Measurements from ENCODE around the gene MEIS1.
"Not testable (repeated sequence)": the region's sequence is repeated elsewhere in the genome, so short reads cannot be mapped to it uniquely, and the experiment has no call there.

MEIS1 gene

DNA sequence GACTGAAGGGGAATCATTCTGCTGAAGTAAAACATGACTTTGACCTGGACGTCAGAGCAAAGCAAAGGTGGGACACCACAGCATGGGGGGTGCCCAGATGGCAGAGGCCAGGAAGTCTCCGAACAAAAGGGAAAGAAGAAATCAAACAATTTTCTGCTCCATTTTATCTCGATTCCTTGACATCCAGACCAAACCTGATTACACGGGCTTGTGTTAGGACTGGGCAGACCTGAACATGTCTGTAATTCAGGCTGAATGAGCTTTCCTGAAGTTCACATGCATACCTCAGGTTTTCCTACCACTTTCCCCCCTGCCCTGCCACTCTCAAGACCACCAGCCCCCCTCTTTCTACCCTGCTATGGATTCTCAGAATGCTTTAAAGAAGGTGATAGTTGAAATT, 44.8 kb upstream of the MEIS1 start:
- no peak overlapping the region for H3K9ac ChIP-seq (ENCODE audit: low read depth, low read length, poor library complexity)
- no peak overlapping the region for H2AK5ac ChIP-seq (ENCODE audit: low read depth, low read length)
- no peak overlapping the region for H4K91ac ChIP-seq (ENCODE audit: low read depth, low read length, poor library complexity)
- no peak overlapping the region for H2BK5ac ChIP-seq (ENCODE audit: low read length)
- no peak overlapping the region for H3K4ac ChIP-seq (ENCODE audit: low read length)
- H2AFZ ChIP-seq (ENCODE audit: low read length), result peak overlapping the region; percentile 14
- H4K8ac ChIP-seq (ENCODE audit: low read depth, low read length), result no peak overlapping the region
- no peak overlapping the region for H2BK120ac ChIP-seq (ENCODE audit: low read depth, low read length)
- no peaks in the 10 kb centered on the region for H3K27me3 ChIP-seq (ENCODE audit: control insufficient read depth in 3 of 3, insufficient read depth in 3 of 3, low read depth in 1 of 3, low read length in 3 of 3)
- no peak overlapping the region for H3K23ac ChIP-seq (ENCODE audit: low read depth, low read length, poor library complexity)
- no peak overlapping the region for H3K14ac ChIP-seq (ENCODE audit: low read length)
- DNase-seq (ENCODE audit: low spot score), result no peak
- H3K4me1 ChIP-seq (ENCODE audit: control insufficient read depth in 2 of 2, insufficient read depth in 1 of 2, low read depth in 1 of 2, low read length in 2 of 2), result peaks cover 0 to 2% of the 10 kb centered on the region in 2 donors
- no peak overlapping the region for H2BK12ac ChIP-seq (ENCODE audit: low read length)
- H3K9me3 ChIP-seq (replicated peaks in 1 of 2; ENCODE audit: control insufficient read depth in 2 of 2, insufficient read depth in 1 of 2, low read depth in 1 of 2, low read length in 2 of 2), result no peaks in the 10 kb centered on the region
- H3K27ac ChIP-seq (replicated peaks; ENCODE audit: low read length), result no peak overlapping the region
- H2BK15ac ChIP-seq (ENCODE audit: low read length), result peak overlapping the region; percentile 34
- no peak overlapping the region for H3K4me3 ChIP-seq (ENCODE audit: low read length in 2 of 2)
- no peak overlapping the region for H3K18ac ChIP-seq (ENCODE audit: low read length)
- H3K36me3 ChIP-seq (replicated peaks in 1 of 2; ENCODE audit: control insufficient read depth in 2 of 2, insufficient read depth in 2 of 2, low read length in 2 of 2), result no peaks in the 10 kb centered on the region
- H3K79me1 ChIP-seq (ENCODE audit: low read depth, low read length), result no peaks in the 10 kb centered on the region
- H3K4me2 ChIP-seq (ENCODE audit: insufficient read depth, low read length, poor library complexity, severe bottlenecking), result no peak overlapping the region
- no CpG with 5 or more reads among the region's 4 CpGs for WGBS, 2 donors (ENCODE audit: extremely low coverage in 2 of 2, insufficient read length in 2 of 2, insufficient replicate concordance in 1 of 2)

GRCh38 chr2:66390811-66391210, 44.1 kb upstream of the MEIS1 start:
- no peak overlapping the region for H4K8ac ChIP-seq (ENCODE audit: low read depth, low read length)

GRCh38 chr2:66391240-66391639, 43.7 kb upstream of the MEIS1 start:
- not testable (repeated sequence) for H2BK12ac ChIP-seq (ENCODE audit: low read length); H3K27ac ChIP-seq (replicated peaks; ENCODE audit: low read length)
- no CpG with 5 or more reads among the region's 22 CpGs for WGBS, 2 donors (ENCODE audit: extremely low coverage in 2 of 2, insufficient read length in 2 of 2, insufficient replicate concordance in 1 of 2)

More at GRCh38 chr2:66390811-66391210, 44.1 kb upstream of the MEIS1 start:
- Histone ChIP-seq H3K4me1 (ENCODE audit: control insufficient read depth in 2 of 2, insufficient read depth in 1 of 2, low read depth in 1 of 2, low read length in 2 of 2) (peaks cover 0 to 2% of the 10 kb centered on the region in 2 donors), H2AK5ac (ENCODE audit: low read depth, low read length) (no peak overlapping the region), H3K4ac (ENCODE audit: low read length) (no peak overlapping the region), H3K79me1 (ENCODE audit: low read depth, low read length) (no peaks in the 10 kb centered on the region), H2BK15ac (ENCODE audit: low read length) (no peak overlapping the region), H3K36me3 (replicated peaks in 1 of 2; ENCODE audit: control insufficient read depth in 2 of 2, insufficient read depth in 2 of 2, low read length in 2 of 2) (no peaks in the 10 kb centered on the region), H2AFZ (ENCODE audit: low read length) (no peak overlapping the region), H3K9ac (ENCODE audit: low read depth, low read length, poor library complexity) (no peak overlapping the region), H3K23ac (ENCODE audit: low read depth, low read length, poor library complexity) (no peak overlapping the region), H4K91ac (ENCODE audit: low read depth, low read length, poor library complexity) (no peak overlapping the region), H3K14ac (ENCODE audit: low read length) (no peak overlapping the region), H2BK5ac (ENCODE audit: low read length) (no peak overlapping the region), H3K4me3 (ENCODE audit: low read length in 2 of 2) (no peak overlapping the region), H3K27me3 (ENCODE audit: control insufficient read depth in 3 of 3, insufficient read depth in 3 of 3, low read depth in 1 of 3, low read length in 3 of 3) (no peaks in the 10 kb centered on the region), H2BK12ac (ENCODE audit: low read length) (no peak overlapping the region), H3K4me2 (ENCODE audit: insufficient read depth, low read length, poor library complexity, severe bottlenecking) (no peak overlapping the region), H2BK120ac (ENCODE audit: low read depth, low read length) (no peak overlapping the region), H3K9me3 (replicated peaks in 1 of 2; ENCODE audit: control insufficient read depth in 2 of 2, insufficient read depth in 1 of 2, low read depth in 1 of 2, low read length in 2 of 2) (no peaks in the 10 kb centered on the region), H3K27ac (replicated peaks; ENCODE audit: low read length) (no peak overlapping the region), H3K18ac (ENCODE audit: low read length) (no peak overlapping the region)
- WGBS, 2 donors (ENCODE audit: extremely low coverage in 2 of 2, insufficient read length in 2 of 2, insufficient replicate concordance in 1 of 2), result no CpG with 5 or more reads among the region's 9 CpGs
- no peak for DNase-seq (ENCODE audit: low spot score)

GRCh38 chr2:66405473-66405872, 29.5 kb upstream of the MEIS1 start:
- no peak overlapping the region for H3K4ac ChIP-seq (ENCODE audit: low read length)

More at GRCh38 chr2:66391240-66391639, 43.7 kb upstream of the MEIS1 start:
- H3K4me3 ChIP-seq (ENCODE audit: low read length in 2 of 2); H2BK5ac ChIP-seq (ENCODE audit: low read length); H3K14ac ChIP-seq (ENCODE audit: low read length); H3K4me1 ChIP-seq (ENCODE audit: control insufficient read depth in 2 of 2, insufficient read depth in 1 of 2, low read depth in 1 of 2, low read length in 2 of 2); H2AK5ac ChIP-seq (ENCODE audit: low read depth, low read length); H3K9ac ChIP-seq (ENCODE audit: low read depth, low read length, poor library complexity); H3K23ac ChIP-seq (ENCODE audit: low read depth, low read length, poor library complexity); H3K4ac ChIP-seq (ENCODE audit: low read length); H3K4me2 ChIP-seq (ENCODE audit: insufficient read depth, low read length, poor library complexity, severe bottlenecking); DNase-seq (ENCODE audit: low spot score); H3K36me3 ChIP-seq (replicated peaks in 1 of 2; ENCODE audit: control insufficient read depth in 2 of 2, insufficient read depth in 2 of 2, low read length in 2 of 2); H2AFZ ChIP-seq (ENCODE audit: low read length); H3K27me3 ChIP-seq (ENCODE audit: control insufficient read depth in 3 of 3, insufficient read depth in 3 of 3, low read depth in 1 of 3, low read length in 3 of 3); H4K8ac ChIP-seq (ENCODE audit: low read depth, low read length); H3K79me1 ChIP-seq (ENCODE audit: low read depth, low read length); H2BK120ac ChIP-seq (ENCODE audit: low read depth, low read length); H3K18ac ChIP-seq (ENCODE audit: low read length); H3K9me3 ChIP-seq (replicated peaks in 1 of 2; ENCODE audit: control insufficient read depth in 2 of 2, insufficient read depth in 1 of 2, low read depth in 1 of 2, low read length in 2 of 2); H4K91ac ChIP-seq (ENCODE audit: low read depth, low read length, poor library complexity); H2BK15ac ChIP-seq (ENCODE audit: low read length): not testable (repeated sequence)

More at GRCh38 chr2:66405473-66405872, 29.5 kb upstream of the MEIS1 start:
- Histone ChIP-seq H4K91ac (ENCODE audit: low read depth, low read length, poor library complexity) (no peak overlapping the region), H3K4me2 (ENCODE audit: insufficient read depth, low read length, poor library complexity, severe bottlenecking) (no peak overlapping the region), H3K4me1 (ENCODE audit: control insufficient read depth in 2 of 2, insufficient read depth in 1 of 2, low read depth in 1 of 2, low read length in 2 of 2) (no peaks in the 10 kb centered on the region), H2BK5ac (ENCODE audit: low read length) (no peak overlapping the region), H2BK12ac (ENCODE audit: low read length) (no peak overlapping the region), H3K27ac (replicated peaks; ENCODE audit: low read length) (no peak overlapping the region), H4K8ac (ENCODE audit: low read depth, low read length) (no peak overlapping the region), H3K14ac (ENCODE audit: low read length) (no peak overlapping the region), H3K18ac (ENCODE audit: low read length) (no peak overlapping the region), H2AK5ac (ENCODE audit: low read depth, low read length) (no peak overlapping the region), H2AFZ (ENCODE audit: low read length) (no peak overlapping the region), H3K79me1 (ENCODE audit: low read depth, low read length) (no peaks in the 10 kb centered on the region), H3K27me3 (ENCODE audit: control insufficient read depth in 3 of 3, insufficient read depth in 3 of 3, low read depth in 1 of 3, low read length in 3 of 3) (no peaks in the 10 kb centered on the region), H2BK15ac (ENCODE audit: low read length) (no peak overlapping the region), H3K9ac (ENCODE audit: low read depth, low read length, poor library complexity) (no peak overlapping the region), H3K4me3 (ENCODE audit: low read length in 2 of 2) (no peak overlapping the region), H2BK120ac (ENCODE audit: low read depth, low read length) (no peak overlapping the region), H3K36me3 (replicated peaks in 1 of 2; ENCODE audit: control insufficient read depth in 2 of 2, insufficient read depth in 2 of 2, low read length in 2 of 2) (no peaks in the 10 kb centered on the region), H3K23ac (ENCODE audit: low read depth, low read length, poor library complexity) (no peak overlapping the region), H3K9me3 (replicated peaks in 1 of 2; ENCODE audit: control insufficient read depth in 2 of 2, insufficient read depth in 1 of 2, low read depth in 1 of 2, low read length in 2 of 2) (peaks cover 0 to 2% of the 10 kb centered on the region in 2 donors)
- no CpG with 5 or more reads among the region's 4 CpGs for WGBS, 2 donors (ENCODE audit: extremely low coverage in 2 of 2, insufficient read length in 2 of 2, insufficient replicate concordance in 1 of 2)
- no peak for DNase-seq (ENCODE audit: low spot score)

All from neuronal stem cell (in vitro differentiated cells).